DOHH2 (cell line): ENCODE results near the gene LILRB3.
A peak's percentile ranks its signal among the peaks of the same experiment; 100 is the strongest.

Source experiments
- H3F3A ChIP-seq: fragments of 200-600 bp; sonication (generic), shearing (Covaris generic); 2 replicates; pipeline ENCODE4 v1.6.0; 2016; ENCODE audit warnings: antibody characterized with exemption, mild to moderate bottlenecking; ENCODE audit not compliant: control insufficient read depth, insufficient read depth
- H3K27ac ChIP-seq: fragments of 200-600 bp; sonication (generic); 2 replicates; pipeline ENCODE4 v1.5.1; 2014; ENCODE audit warnings: low read depth, mild to moderate bottlenecking, low read length, moderate library complexity
- H3K27me3 ChIP-seq: fragments of 200-600 bp; sonication (generic); 2 replicates; pipeline ENCODE4 v1.6.1; 2014; ENCODE audit warnings: mild to moderate bottlenecking, low read length, mixed read lengths; ENCODE audit not compliant: control insufficient read depth
- H3K36me3 ChIP-seq: fragments of 200-600 bp; sonication (generic); 2 replicates; pipeline ENCODE4 v1.6.1; 2014; ENCODE audit warnings: mild to moderate bottlenecking, low read length, moderate library complexity, mixed read lengths; ENCODE audit not compliant: control insufficient read depth
- H3K4me1 ChIP-seq: fragments of 200-600 bp; sonication (generic); 2 replicates; pipeline ENCODE4 v1.6.1; 2014; ENCODE audit warnings: mild to moderate bottlenecking, low read length, mixed read lengths; ENCODE audit not compliant: control insufficient read depth
- H3K4me2 ChIP-seq: fragments of 200-600 bp; sonication (generic); 2 replicates; pipeline ENCODE4 v1.6.0; 2014; ENCODE audit warnings: mild to moderate bottlenecking, low read length, moderate library complexity
- H3K4me3 ChIP-seq: fragments of 200-600 bp; sonication (generic); 2 replicates; pipeline ENCODE4 v1.5.1; 2014; ENCODE audit warnings: mild to moderate bottlenecking, low read length, mixed read lengths
- H3K79me2 ChIP-seq: fragments of 200-600 bp; sonication (generic); 2 replicates; pipeline ENCODE4 v1.6.1; 2014; ENCODE audit warnings: mild to moderate bottlenecking, low read length, mixed read lengths; ENCODE audit not compliant: control insufficient read depth
- H3K9me2 ChIP-seq: fragments of 200-600 bp; sonication (generic); replicated peaks from 2 replicates; pipeline ENCODE4 v1.6.1; 2014; ENCODE audit warnings: mild to moderate bottlenecking, low read length, mixed read lengths; ENCODE audit not compliant: control insufficient read depth
- H3K9me3 ChIP-seq: fragments of 200-600 bp; sonication (generic); 2 replicates; pipeline ENCODE4 v1.6.1; 2014; ENCODE audit warnings: antibody characterized with exemption, low read length, mixed read lengths; ENCODE audit not compliant: control insufficient read depth, insufficient read depth
- H4K20me1 ChIP-seq: fragments of 200-600 bp; sonication (generic); 2 replicates; pipeline ENCODE4 v1.6.0; 2014; ENCODE audit warnings: low read depth, mild to moderate bottlenecking, antibody characterized with exemption, low read length, moderate library complexity; ENCODE audit not compliant: control insufficient read depth, insufficient read depth
- EZH2phosphoT487 ChIP-seq: fragments of 200-600 bp; sonication (generic); IDR thresholded peaks from 2 replicates; pipeline ENCODE4 v1.6.1; 2017; ENCODE audit warnings: borderline replicate concordance, mild to moderate bottlenecking, antibody characterized with exemption, low read length, moderate library complexity, mixed read lengths
- TF ChIP-seq, protein P1 (sequence below): fragments of 200-600 bp; sonication (generic); IDR thresholded peaks from one replicate; pipeline ENCODE4 v1.5.1; 2014; ENCODE audit warnings: antibody characterized with exemption, mild to moderate bottlenecking, low read depth, low read length; ENCODE audit not compliant: poor library complexity, severe bottlenecking

The LILRB3 gene

DNA sequence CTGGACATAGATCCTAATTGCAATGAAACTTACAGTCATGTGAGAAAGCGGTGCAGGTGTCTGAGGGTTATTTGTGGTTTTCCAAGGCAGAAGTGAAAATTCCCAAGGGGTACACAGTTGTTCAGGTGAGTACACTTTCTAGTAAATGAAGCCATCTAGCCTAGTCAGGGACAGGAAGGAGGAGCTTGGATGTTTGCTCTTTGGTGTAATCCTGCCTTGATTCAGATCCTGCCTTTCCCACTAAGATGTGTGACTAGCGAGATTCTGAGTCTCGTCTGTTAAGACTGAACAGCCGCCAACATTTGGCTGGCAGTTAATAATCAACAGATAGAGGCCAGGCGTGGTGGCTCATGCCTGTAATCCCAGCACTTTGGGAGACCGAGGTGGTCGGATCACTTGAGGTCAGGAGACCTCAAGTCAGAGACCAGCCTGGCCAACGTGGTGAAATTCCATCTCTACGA, 19.6 kb downstream of the LILRB3 start:
- H3K27ac ChIP-seq = peak overlapping the region; percentile 89; the same call in 1 of the 2 replicates
- H3K4me2 ChIP-seq = peak overlapping the region; percentile 91
- no peaks in the 10 kb centered on the region for H3K9me2 ChIP-seq
- no peaks in the 10 kb centered on the region for H3K9me3 ChIP-seq
- peaks cover 78% of the 10 kb centered on the region for H3K79me2 ChIP-seq
- H3K36me3 ChIP-seq = peaks cover 75% of the 10 kb centered on the region
- no peak for TF ChIP-seq EZH2phosphoT487
- TF ChIP-seq, protein P1, sequence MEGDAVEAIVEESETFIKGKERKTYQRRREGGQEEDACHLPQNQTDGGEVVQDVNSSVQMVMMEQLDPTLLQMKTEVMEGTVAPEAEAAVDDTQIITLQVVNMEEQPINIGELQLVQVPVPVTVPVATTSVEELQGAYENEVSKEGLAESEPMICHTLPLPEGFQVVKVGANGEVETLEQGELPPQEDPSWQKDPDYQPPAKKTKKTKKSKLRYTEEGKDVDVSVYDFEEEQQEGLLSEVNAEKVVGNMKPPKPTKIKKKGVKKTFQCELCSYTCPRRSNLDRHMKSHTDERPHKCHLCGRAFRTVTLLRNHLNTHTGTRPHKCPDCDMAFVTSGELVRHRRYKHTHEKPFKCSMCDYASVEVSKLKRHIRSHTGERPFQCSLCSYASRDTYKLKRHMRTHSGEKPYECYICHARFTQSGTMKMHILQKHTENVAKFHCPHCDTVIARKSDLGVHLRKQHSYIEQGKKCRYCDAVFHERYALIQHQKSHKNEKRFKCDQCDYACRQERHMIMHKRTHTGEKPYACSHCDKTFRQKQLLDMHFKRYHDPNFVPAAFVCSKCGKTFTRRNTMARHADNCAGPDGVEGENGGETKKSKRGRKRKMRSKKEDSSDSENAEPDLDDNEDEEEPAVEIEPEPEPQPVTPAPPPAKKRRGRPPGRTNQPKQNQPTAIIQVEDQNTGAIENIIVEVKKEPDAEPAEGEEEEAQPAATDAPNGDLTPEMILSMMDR = no peak
- peak overlapping the region; percentile 84 for H3K4me3 ChIP-seq
- peaks cover 53% of the 10 kb centered on the region for H4K20me1 ChIP-seq
- no peaks in the 10 kb centered on the region for H3K27me3 ChIP-seq
- H3K4me1 ChIP-seq = peaks cover 53% of the 10 kb centered on the region
- H3F3A ChIP-seq = peaks cover 65% of the 10 kb centered on the region

DNA sequence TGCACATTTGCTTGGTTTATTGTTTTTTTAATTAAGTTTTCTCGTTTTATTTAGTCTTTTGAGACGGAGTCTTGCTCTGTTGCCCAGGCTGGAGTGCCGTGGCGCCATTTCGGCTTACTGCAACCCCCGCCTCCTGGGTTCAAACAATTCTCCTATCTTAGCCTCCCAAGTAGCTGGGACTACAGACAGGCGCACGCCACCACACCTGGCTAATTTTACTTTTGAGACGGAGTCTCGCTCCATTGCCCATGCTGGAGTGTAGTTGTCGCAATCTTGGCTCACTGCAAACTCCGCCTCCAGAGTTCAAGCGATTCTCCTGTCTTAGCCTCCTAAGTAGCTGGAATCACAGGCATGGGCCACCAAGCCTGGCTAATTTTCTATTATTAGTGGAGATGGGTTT, 20.8 kb downstream of the LILRB3 start:
- H3K27ac ChIP-seq = peak overlapping the region; percentile 89

DNA sequence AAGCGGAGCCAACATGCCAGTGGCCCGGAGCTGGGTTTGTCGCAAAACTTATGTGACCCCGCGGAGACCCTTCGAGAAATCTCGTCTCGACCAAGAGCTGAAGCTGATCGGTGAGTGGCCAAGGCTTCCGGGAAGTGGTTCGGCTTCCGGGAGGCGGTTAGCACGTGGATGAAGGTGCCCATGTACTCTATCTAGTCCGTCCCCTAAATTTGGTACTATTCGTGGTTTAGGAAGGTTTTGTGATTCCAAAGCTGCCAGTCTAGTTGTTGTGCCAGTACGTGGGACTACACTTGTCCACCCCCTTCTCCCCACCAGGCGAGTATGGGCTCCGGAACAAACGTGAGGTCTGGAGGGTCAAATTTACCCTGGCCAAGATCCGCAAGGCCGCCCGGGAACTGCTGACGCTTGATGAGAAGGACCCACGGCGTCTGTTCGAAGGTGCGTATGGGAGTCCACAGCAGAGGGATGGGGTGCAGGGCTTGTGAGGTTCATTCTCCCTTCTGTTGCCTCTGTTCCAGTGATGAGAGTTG, 21.6 kb downstream of the LILRB3 start:
- peaks cover 44% of the 10 kb centered on the region for H4K20me1 ChIP-seq
- H3K4me3 ChIP-seq = peak overlapping the region; percentile 84
- H3K9me2 ChIP-seq = no peaks in the 10 kb centered on the region
- no peaks in the 10 kb centered on the region for H3K9me3 ChIP-seq
- H3K27me3 ChIP-seq = no peaks in the 10 kb centered on the region
- H3K79me2 ChIP-seq = peaks cover 69% of the 10 kb centered on the region
- peak overlapping the region; percentile 91 for H3K4me2 ChIP-seq
- H3K27ac ChIP-seq = peak overlapping the region; percentile 89
- peaks cover 52% of the 10 kb centered on the region for H3F3A ChIP-seq
- H3K4me1 ChIP-seq = peaks cover 47% of the 10 kb centered on the region
- peaks cover 56% of the 10 kb centered on the region for H3K36me3 ChIP-seq
- TF ChIP-seq EZH2phosphoT487 = no peak
- TF ChIP-seq, protein P1 = no peak

More for the DNA sequence above, 20.8 kb downstream of the LILRB3 start:
- Histone ChIP-seq H3K4me2 (peak overlapping the region; percentile 91), H3K9me3 (no peaks in the 10 kb centered on the region), H3F3A (peaks cover 59% of the 10 kb centered on the region), H3K79me2 (peaks cover 76% of the 10 kb centered on the region), H3K27me3 (no peaks in the 10 kb centered on the region), H3K36me3 (peaks cover 63% of the 10 kb centered on the region), H3K9me2 (no peaks in the 10 kb centered on the region), H4K20me1 (peaks cover 52% of the 10 kb centered on the region), H3K4me3 (peak overlapping the region; percentile 84), H3K4me1 (peaks cover 53% of the 10 kb centered on the region)
- no peak for TF ChIP-seq EZH2phosphoT487

DNA sequence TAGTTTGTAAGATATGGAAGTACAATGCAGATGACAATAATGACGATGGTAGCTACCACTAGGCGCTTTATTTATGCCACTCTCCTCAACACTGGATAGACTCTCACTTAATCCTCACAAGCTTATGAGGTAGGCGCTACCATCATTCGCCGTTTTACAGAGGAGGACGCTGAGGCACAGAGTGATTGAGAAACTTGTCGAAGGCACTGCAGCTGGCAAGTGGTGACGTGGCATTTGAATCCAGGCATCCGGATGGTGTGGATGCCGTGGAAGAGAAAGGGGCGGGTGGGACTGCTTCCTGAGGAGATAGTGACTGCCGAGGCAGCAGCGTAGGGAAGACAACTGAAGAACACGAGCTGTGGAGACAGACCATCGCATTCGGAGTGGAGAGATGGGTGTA, 23.4 kb downstream of the LILRB3 start:
- Histone ChIP-seq H3K27ac (no peak overlapping the region), H3K79me2 (peaks cover 50% of the 10 kb centered on the region), H3K4me2 (peak overlapping the region; percentile 91), H3F3A (peaks cover 35% of the 10 kb centered on the region), H3K4me3 (peak overlapping the region; percentile 84), H3K4me1 (peaks cover 34% of the 10 kb centered on the region), H3K9me2 (no peaks in the 10 kb centered on the region), H3K27me3 (no peaks in the 10 kb centered on the region), H3K36me3 (peaks cover 38% of the 10 kb centered on the region), H3K9me3 (no peaks in the 10 kb centered on the region), H4K20me1 (peaks cover 29% of the 10 kb centered on the region)
- TF ChIP-seq, protein P1 = no peak
- TF ChIP-seq EZH2phosphoT487 = no peak
